NCI-H2029 (cell line): ENCODE results near the gene MACF1.
A peak's percentile ranks its signal among the peaks of the same experiment; 100 is the strongest.

Experiments
- DNase-seq: peaks from one replicate; lab custom pipeline; 2025; lab: John Stamatoyannopoulos, UW

Gene MACF1

DNA sequence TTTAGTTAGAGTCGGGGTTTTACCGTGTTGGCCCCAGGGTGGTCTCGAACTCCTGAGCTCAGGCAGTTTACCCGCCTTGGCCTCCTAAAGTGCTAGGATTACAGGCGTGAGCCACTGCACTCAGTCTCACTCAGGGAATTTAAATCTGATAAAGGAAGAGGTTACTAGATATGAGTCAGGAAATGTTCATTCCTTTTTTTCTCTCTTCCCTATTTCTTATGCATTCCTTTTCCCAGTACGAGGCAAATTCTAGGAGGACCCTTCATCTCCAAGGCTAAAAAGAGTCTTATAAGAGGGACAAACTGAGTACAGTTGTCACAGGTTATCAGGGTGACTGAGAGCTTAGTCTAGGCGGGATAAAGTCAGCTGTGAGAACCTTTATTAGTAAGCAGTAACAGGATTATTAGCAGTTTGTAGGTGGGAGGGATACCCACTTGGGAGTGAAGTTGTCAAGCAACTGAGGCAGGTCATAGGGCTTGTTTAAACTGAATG, 9.1 kb downstream of the MACF1 start:
- no peak for DNase-seq

DNA sequence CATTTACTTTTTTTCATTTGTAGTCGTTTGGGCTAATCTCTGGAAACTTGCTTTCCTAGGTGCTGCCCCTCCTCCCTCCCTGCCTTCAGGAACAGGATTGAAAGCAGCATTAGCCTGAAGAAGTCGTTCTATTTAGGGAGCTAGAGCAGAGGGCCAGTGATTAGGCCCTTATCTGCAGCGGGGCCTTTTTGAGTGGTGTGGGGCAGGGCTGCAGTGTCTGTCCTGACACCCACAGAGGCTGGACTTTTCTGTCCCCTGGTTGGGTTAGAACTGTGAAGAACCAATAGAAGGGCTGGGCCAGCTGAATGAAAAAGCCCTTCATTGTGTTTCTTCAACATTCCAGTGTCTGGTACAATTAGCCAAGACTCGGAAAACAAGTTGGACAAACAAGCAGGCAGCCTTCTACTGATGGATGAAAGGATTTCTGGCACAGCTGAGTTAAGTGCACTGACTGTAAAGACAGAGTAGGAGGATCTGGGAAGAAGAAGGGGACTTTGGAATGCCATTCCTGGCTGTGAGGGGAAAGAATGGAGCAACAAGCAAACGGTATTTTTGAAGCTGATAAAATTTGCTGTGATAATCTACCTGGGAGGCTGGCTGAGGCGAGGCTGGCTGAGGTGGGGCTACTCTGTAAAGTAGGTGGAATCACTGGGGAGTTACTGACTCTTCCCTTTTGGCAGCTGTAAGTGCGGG, 9.7 kb downstream of the MACF1 start:
- DNase-seq = peak; percentile 57

DNA sequence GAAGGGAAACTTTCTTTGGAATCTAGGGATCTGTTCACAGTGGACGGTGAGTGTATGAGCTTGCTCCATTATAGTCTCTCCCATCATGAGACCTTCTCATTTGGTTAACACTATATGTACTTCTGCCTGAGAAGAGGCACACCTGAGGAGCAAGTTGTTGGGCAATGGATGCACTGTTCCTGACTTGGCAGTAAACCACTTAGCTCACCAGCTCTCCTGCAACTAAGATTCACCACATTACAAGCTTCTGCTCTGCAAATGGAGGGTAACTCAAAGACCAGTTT, 10.2 kb downstream of the MACF1 start:
- no peak for DNase-seq

DNA sequence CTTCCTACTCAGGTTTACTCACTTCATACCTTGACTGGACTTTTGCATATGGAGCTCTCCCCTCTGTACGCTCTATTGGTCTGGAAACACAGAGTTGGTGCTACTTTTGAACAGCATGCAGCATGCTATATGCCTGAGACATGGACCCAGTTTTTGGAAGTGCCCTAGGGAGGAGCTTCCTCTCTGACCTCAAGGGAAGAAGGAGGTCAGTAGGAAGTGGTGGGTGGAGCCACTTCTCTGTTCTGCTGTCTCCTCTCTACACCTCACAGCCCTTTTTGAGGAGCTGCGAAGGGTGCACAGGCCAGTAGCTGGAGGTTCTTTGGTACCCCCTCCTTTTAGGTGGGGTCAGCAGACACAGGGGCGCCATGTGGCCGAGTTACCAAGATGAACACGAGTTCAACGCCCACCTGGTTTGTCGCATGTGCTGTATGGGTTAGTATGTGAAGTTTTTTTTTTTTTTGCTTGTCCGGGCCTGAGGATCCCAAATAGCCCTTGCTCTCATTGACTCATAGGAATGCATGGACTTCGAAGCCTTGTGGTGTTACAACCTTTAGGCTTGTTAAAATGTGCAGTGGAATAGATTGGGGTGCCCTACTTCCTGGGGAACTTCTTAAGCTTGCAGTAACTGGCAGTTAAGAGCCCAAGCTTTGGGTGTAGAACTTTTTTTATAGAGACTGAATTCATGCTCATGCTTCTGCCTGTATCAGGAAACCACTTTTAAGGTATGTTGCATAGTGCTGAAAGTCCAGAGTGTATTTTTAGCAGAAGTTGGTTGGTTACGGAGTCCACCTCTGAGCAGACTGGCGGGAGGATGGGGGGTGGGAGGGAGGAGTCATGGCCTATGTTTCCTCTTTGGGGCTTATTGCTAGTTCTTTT, 10.7 kb downstream of the MACF1 start:
- DNase-seq = no peak

DNA sequence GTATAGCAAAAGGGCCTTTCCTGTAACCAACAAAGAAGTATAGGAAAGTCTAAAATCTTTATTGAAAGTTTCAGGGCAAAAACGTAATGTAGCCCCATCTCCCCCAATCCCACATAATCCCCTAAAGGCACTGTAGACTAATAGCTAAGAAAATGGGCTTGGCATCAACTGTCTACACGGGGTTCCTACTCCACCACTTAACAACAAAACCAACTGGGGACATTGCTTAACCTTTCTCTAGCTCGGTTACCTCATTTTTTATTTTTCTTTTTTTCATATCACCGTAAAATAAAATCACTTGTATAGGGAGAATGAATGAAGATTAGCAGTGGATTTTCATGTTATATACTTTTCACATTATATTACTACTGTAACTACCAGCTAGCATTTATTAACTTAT, 12.3 kb downstream of the MACF1 start:
- DNase-seq = no peak

DNA sequence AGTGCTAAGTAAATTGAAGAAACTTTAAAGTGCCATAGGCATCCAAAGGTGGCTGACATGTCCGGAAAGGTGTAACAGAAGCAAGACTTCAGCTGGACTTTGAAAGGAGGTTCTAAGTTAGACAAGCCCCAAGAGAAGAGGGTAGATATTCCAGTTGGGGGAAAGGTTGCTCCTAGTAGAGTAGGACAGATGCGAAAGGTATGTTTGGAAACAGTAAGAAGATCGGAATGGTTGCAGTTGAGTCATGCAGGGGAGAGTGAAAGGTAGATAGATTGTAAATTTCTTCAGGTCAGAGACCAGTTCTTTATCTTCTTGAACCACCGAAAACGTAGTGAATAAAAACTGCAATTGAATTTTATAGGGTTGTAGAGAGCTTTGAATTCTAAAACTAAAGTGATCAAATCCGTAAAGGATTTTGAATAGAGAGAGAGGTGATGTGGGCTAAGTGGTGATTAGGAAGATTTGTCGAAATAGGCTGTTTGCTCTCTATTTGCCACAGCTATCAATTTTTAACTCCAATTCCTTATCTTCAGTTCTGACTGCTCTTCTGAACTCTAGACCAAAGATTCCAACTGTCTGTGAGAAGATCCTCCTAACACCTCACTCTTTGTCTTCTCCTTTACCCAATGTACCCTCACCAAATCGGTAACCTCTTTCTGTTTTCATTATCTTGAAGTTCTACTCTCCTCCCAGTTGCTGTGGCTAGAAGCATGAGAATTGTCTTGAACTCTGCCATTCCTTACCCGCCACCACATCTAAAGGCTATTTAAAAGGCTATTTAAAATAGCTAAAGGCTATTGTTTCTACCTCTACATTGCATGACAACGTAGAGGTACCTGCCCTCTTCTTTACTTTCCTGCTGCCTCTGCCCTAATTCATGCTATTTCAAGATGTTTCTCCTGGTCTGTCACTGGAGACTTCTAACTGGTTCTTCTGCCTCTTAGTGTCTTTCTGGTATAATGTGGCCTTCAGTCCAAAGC, 16.7 kb downstream of the MACF1 start:
- DNase-seq = no peak

DNA sequence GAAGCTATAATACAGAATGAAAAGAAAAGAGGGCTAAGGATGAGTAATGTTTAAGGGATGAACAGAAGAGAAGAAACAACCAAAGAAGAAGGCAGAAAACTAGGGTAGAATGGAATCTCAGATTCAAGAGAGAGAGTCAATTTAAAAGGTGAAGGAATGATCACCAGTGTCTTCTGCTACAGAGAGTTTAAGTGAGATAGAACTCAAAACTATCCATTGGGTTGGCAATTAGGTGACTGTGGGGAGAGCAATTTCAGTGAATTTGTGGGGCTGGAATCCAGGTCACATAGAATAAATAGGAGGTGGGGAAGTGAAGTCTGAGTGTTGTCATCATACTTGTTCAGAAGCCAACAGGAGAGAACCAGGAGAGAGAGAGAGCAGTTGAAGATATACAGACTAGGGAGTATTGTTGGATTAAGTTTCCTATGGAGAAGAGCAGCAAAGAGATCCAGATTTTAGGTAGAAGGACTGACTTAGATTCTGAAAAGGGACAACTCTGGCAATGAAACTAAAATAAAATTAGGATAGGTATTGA, 19.9 kb downstream of the MACF1 start:
- no peak for DNase-seq

DNA sequence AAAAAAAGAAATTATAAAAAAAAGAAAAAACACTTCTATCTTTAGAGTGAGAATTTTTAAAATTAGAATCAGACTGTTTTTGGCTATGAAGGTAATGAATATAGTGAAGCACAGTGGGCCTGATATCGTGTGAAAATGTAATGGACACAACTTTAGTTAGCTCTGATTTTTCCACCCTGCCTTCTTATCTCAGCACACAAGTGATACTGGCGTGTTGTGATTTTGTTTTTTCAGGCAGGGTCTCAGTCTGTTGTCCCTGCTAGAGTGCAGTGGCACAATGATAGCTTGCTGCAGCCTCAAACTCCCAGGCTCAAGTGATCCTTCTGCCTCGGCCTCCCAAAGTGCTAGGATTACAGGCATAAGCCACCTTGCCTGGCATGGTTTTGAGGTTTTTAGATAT, 22.3 kb downstream of the MACF1 start:
- no peak for DNase-seq

DNA sequence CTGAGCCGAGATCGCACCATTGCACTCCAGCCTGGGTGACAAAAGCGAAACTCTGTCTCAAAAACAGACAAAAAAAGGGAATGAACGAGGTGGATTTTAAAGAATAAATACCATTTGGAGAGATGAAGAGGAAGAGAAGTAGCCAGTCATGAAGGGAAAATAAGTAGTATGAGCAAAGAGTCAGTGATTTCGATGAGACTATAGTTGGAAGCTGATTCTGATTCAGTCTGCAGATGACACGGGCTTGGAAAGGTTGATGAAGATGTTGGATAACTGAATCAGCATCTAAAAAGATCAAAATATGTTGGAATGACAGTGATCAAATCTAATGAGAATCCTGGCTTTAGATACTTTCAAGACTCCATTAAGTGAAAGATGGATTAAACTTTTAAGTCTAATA, 23.8 kb downstream of the MACF1 start:
- no peak for DNase-seq

DNA sequence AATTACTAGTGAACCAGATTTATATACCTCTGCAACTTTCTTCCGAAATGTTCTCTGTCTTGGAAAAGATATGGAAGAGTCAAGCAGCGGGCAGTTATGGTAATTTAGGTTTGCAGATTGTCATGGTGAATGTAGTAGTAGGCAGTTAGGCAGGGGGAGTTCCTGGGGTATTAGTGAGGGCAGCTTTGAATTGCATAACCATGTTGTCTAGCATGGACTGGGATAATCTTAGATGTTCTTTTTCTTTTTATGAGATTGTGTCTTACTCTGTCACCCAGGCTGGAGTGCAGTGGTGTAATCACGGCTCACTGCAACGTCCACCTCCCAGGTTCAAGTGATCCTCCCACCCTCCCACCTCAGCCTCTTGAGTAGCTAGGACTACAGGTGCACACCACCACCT, 25.0 kb downstream of the MACF1 start:
- DNase-seq = no peak

DNA sequence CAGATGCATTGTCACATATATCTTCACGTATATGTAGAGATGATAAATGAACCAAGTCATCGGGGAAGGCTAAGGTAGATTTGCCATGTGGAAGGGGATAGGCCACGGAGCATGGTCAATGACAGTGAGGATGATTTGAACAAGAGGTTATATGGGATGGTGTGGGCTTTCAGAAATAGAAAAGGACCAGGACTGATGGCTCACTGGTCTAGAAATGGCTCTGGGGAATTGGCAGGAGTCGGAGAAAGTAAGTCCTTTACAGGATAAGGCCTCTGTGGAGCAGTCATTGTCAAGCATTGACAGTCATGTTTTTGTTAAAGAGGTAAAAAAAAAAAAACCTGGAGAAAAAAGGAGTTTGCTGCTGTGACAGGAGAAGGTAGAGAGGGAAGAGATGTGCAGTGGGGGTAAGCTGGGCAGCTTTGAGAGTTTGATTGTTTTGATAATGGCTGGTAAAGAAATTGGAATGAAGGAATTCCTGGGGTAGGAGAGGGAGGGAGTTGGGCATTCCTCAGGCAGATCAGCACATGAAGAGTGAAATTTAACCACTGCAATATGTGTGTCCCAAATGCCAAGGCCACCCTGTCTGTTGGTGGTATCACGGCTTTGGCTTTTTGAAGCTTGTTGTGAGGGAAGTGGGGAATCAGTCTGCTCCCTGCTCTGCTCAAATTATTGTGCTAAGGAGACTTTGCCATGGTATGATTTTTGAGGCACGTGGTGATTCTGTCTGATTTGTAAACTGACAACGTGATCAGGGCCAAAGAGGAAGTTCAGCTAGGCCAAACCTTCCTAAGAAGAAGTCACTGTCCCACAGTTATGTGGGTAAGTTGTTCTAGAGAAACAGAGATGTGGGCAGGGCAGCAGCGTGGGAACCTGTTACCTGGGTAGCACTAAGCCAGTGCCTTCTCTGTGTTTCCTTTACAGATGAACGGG, 26.0 kb downstream of the MACF1 start:
- DNase-seq = no peak

DNA sequence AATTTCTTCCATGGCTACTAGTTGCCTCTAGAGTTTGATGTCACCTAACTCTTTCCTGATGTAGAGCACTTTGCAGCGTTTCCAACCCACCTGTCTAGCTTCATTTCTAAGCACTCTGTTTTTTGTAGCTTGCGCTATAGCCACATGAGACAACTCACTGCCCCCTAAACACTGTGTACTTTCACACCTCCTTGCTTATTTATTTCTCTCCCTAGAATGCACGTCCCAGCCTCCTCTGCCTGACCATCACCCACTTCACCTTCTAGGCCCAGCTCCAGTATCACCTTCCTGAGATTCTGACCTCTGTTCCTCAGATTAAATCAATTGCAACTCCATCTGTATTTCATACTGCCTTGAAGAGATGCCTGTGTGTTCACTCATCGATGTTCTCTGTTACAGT, 32.5 kb downstream of the MACF1 start:
- no peak for DNase-seq

DNA sequence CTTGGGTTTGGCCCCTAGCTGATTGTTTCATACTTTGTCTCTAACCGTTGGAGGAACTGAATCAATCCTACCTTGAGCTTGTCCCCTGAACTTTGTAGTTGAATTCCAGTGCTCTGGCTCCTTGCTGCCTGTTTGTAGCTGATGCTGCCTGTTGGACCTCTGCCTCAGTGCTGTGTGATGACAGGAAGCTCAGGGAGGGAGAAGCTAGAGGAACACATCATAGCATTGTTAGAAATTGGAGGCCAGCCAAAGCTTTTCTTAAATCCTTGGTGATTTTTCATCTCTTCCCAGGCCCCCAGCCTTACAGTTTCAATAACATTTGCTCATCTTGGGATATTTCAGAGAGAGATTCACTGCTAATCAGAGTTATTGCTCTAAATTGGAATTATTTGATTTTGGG, 34.0 kb downstream of the MACF1 start:
- DNase-seq = peak; percentile 63

DNA sequence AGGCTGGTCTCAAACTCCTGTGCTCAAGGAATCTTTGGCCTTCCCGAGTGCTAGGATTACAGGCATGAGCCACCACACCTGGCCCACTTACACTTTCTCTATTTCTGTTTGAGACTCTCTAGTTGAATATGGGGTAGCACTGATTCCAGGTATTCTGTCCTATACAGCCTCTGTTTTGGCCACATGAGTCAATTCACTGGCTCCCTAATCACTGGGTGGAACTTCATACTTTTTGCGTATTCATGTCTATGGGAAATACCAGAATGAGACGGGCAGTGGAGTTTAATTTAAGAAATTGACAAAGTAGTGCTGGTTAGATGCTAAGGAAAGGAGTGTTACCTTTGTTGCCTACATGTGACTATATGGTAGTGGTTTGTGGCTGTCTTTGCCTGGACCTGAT, 35.5 kb downstream of the MACF1 start:
- no peak for DNase-seq

DNA sequence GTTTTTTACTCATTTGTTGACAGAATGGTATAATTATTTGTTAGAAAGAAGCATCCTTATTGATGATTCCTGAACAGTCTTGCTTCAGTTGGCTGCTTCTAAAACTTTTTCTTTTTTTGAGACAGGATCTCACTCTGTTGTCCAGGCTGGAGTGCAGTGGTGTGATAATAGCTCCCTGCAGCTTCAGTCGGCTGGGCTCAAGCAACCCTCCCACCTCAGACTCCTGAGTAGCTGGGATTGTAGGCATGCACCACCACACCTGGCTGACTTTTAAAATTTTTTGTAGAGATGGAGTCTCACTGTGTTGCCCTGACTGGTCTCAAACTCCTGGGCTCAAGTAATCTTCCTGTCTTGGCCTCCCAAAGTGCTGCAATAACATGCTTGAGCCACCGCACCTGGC, 38.8 kb downstream of the MACF1 start:
- DNase-seq = no peak

DNA sequence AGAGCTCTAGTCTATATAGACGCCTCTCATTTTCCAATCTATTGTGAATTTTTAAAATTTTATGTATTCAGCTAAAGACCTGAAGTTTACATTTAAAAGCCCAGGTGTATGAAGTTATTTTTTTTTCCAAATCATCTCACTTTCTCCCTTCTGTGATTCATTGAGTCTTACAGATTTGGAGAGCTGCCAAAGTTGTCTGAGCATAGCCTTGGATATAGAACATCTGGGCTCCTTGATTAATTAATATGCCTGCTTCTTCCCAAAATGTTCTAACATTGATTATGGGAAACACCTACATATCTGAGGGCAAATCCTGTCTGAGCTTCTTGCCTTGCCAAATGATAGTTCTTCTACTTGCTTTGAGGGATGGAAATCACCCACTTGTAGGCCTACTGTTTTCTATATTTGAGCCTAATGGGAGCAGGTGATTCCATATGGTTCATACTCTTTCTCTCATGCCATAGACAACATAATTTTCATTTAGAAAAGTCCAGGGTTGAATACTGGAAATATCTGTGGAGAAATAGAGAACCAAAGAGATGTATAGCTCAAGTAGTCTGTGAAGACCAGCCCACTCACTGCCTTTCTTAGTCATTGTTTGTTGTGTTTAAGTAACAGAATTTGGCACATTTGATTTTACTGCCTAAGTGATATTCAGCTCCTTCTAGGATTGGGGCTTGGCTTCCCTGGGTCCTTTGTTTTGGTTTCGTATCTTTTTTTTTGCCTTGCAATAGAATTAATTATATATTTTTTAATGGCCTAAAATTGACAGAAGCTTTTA, 46.2 kb downstream of the MACF1 start:
- peak; percentile 59 for DNase-seq

DNA sequence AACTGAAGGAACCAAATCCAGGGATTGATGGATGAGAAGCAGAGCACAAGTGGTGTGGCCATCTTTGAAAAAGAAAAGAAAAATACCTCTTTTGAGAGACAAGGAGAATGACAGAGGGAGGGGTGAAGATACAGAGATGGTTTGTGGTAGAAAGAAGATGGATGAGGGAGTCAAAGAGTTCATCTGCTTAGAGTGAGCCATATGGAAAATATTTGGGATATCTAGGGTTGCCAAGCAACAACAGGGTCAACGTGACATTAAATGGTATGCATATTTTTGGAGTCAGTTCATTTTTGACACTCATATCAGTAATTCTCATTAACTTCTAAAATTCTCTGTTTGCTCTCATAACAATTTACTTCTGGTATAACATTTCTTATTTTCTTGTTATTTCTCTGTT, 50.7 kb downstream of the MACF1 start:
- no peak for DNase-seq

DNA sequence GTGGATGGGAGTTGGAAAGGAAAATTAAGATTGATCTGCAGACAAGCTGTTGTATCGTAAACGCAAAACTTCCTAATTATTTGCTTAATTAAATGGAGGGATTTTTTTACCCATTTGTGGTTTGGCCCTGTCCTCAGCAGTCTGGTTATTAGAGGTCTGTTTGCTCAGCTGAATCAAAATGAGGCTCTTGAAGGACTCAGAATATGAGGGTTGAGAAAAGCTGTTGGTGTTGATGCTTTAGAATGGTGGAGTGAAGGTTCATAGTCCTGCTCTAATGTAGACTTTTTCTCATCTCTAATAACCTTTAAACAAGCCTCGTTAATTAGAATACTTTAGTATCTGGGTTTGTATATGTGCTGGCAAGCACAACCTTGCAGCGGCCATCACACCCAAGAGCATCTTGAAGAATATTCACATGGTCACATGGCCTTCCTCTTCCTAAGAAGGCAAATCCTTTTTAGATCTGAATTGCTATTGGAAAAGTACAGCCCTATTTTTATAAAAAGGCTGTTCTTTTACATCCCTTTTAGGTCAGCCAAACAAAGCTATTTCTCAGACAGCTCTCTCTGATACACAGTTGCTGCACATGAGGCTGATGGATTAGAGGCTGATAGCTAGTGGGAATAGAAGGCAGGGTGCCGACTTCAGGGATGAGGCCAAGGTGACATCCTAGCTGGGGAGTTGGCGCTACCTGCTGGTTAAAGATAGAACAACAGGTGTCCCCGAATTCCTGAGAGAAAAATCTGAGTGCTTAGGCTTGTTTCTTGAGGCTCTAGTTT, 53.8 kb downstream of the MACF1 start:
- peak; percentile 97 for DNase-seq

DNA sequence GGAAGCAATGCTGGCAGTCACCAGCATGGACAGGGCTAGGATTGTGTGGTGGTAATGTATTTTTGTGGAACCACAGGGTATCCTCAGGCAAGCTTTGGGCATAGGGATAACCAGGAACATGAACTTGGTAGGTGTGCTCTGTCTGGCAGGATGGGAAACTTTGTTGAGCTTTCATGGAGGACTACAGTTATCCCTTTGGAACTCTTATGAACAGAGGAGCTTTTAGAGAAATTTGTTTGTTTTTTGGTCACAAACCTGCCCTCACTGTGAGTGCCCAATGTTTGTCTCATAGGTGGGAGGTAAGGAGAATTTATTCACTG, 54.4 kb downstream of the MACF1 start:
- DNase-seq = no peak
